RCC 7860 (cell line): ENCODE measurements around the gene TRAPPC10.

Experiments used
- DNase-seq: peaks from one replicate; pipeline ENCODE4 v3.0.0-alpha.2; 2015; ENCODE audit warnings: low spot score
- FAIRE-seq: peaks from 2 replicates; lab custom pipeline; 2012; peaks lifted over from hg19 to GRCh38; lab: Jason Lieb, UNC

The TRAPPC10 gene

GRCh38 chr21:44063151-44063912 lies 51.2 kb downstream of the TRAPPC10 start:
- FAIRE-seq (no peak), DNase-seq (no peak)

GRCh38 chr21:44064852-44065403 lies 52.8 kb downstream of the TRAPPC10 start:
- no peak for FAIRE-seq
- DNase-seq, result no peak

- FAIRE-seq (no peak), DNase-seq (no peak)
Measured at GRCh38 chr21:44065428-44065827, 53.3 kb downstream of the TRAPPC10 start.

GRCh38 chr21:44066116-44066515 lies 54.0 kb downstream of the TRAPPC10 start:
- no peak for DNase-seq
- FAIRE-seq, result no peak

- FAIRE-seq (no peak), DNase-seq (no peak)
Measured at GRCh38 chr21:44067011-44067839, 55.1 kb downstream of the TRAPPC10 start.

GRCh38 chr21:44070391-44070790 lies 58.3 kb downstream of the TRAPPC10 start:
- DNase-seq (no peak), FAIRE-seq (no peak)

GRCh38 chr21:44071359-44072104 lies 59.4 kb downstream of the TRAPPC10 start:
- DNase-seq (no peak), FAIRE-seq (no peak)

GRCh38 chr21:44072111-44072510 lies 60.0 kb downstream of the TRAPPC10 start:
- DNase-seq (no peak), FAIRE-seq (no peak)

- no peak for DNase-seq
- no peak for FAIRE-seq
Measured at GRCh38 chr21:44074315-44074958, 62.3 kb downstream of the TRAPPC10 start.

- DNase-seq (no peak), FAIRE-seq (no peak)
Measured at GRCh38 chr21:44076316-44076715, 64.2 kb downstream of the TRAPPC10 start.

- FAIRE-seq (no peak), DNase-seq (no peak)
Measured at GRCh38 chr21:44078411-44078981, 66.4 kb downstream of the TRAPPC10 start.

- no peak for DNase-seq
- FAIRE-seq, result no peak
Measured at GRCh38 chr21:44079446-44079845, 67.3 kb downstream of the TRAPPC10 start.

- DNase-seq (no peak), FAIRE-seq (no peak)
Measured at GRCh38 chr21:44079846-44080245, 67.7 kb downstream of the TRAPPC10 start.

- FAIRE-seq (no peak), DNase-seq (no peak)
Measured at GRCh38 chr21:44082648-44083440, 70.7 kb downstream of the TRAPPC10 start.

- FAIRE-seq (no peak), DNase-seq (no peak)
Measured at GRCh38 chr21:44083631-44084291, 71.7 kb downstream of the TRAPPC10 start.

- FAIRE-seq (no peak), DNase-seq (no peak)
Measured at GRCh38 chr21:44084496-44085241, 72.6 kb downstream of the TRAPPC10 start.

- FAIRE-seq (no peak), DNase-seq (no peak)
Measured at GRCh38 chr21:44085491-44086321, 73.6 kb downstream of the TRAPPC10 start.
